Sigmoid colon (tissue), 7 donors: ENCODE measurements around the gene MAGI2. TPM values are rescaled to one million over a fixed set of nuclear protein-coding genes. Genes with fewer than 3 reads are reported as not detected.

Experiments
- DNase-seq: peaks from one replicate; pipeline ENCODE4 v3.0.0-alpha.2; 2019
- H3K27ac ChIP-seq, 4 donors: fragments of 200-600 bp; sonication (generic); one replicate each; pipeline ENCODE4 v1.5.1; 2016 to 2019; ENCODE audit warnings: mild to moderate bottlenecking in 1 of 4
- H3K27me3 ChIP-seq, 3 donors: fragments of 200-600 bp; sonication (generic); one replicate each; pipeline ENCODE4 v1.5.1; 2019; ENCODE audit warnings: mild to moderate bottlenecking in 1 of 3
- H3K36me3 ChIP-seq, 4 donors: fragments of 200-600 bp; sonication (generic); one replicate each; pipeline ENCODE4 v1.5.1; 2016 to 2019
- H3K4me1 ChIP-seq, 4 donors: fragments of 200-600 bp; sonication (generic); one replicate each; pipeline ENCODE4 v1.5.1; 2017 to 2019
- H3K4me3 ChIP-seq, 4 donors: fragments of 200-600 bp; sonication (generic); one replicate each; pipeline ENCODE4 v1.5.1; 2017 to 2019; ENCODE audit warnings: mild to moderate bottlenecking in 2 of 4, moderate library complexity in 1 of 4
- H3K9me3 ChIP-seq, 4 donors: fragments of 200-600 bp in 3 of 4; sonication (generic) in 3 of 4; one replicate each; pipeline versions ENCODE4 v1.5.1 to v1.6.1; 2013 to 2019
- CTCF ChIP-seq, 4 experiments: fragments of 450-650 bp in 3 of 4; fragments of 200-600 bp in 1 of 4; IDR thresholded peaks; one replicate each; pipeline ENCODE4 v1.5.1; 2016 to 2019; ENCODE audit warnings: antibody characterized with exemption in 4 of 4, mild to moderate bottlenecking in 3 of 4, moderate library complexity in 2 of 4
- EP300 ChIP-seq, 4 donors: sonication (generic); formaldehyde crosslinking; IDR thresholded peaks; one replicate each; pipeline ENCODE4 v1.6.1; 2017; ENCODE audit warnings: antibody characterized with exemption in 4 of 4
- POLR2A ChIP-seq, 2 donors: fragments of 450-650 bp; IDR thresholded peaks; one replicate each; pipeline ENCODE4 v1.6.1; 2016; ENCODE audit warnings: antibody characterized with exemption in 2 of 2, mild to moderate bottlenecking in 2 of 2, moderate library complexity in 2 of 2
- POLR2AphosphoS5 ChIP-seq, 4 donors: sonication (generic); formaldehyde crosslinking; IDR thresholded peaks; one replicate each; pipeline ENCODE4 v1.6.1; 2017; ENCODE audit warnings: antibody characterized with exemption in 4 of 4
- WGBS, 2 donors: extraction: QIAGEN DNeasy Blood & Tissue Kit; methylation state at CpG; one replicate each; pipeline ENCODE4 v1.1.7; 2013; 5-methylcytosine and 5-hydroxymethylcytosine counted together
- intact Hi-C: fragments of 100-400 bp; cut with DNase I; formaldehyde crosslinking; loops from one replicate; pipeline ENCODE4 v1.15.1; 2023
- polyA plus RNA-seq, 3 donors: library from polyadenylated mRNA; stranded (reverse); fragments of 200-250 nt; gene quantifications; one replicate each; pipeline ENCODE4 v1.2.3, GENCODE V29; 2013
- total RNA-seq, 4 donors: library from RNA; depleted of rRNA; stranded (reverse); fragments of >200 nt; gene quantifications; one replicate each; pipeline ENCODE4 v1.1.0, GENCODE V29; 2016
- donor health status: healthy with polysubstance abuse.
- donor health status: Bipolar disorder and iron deficiency.
- donor health status: healthy.

The MAGI2 gene
- total and polyA plus RNA-seq, 7 donors: 0.69 to 26.9 (median 14.7) TPM

GRCh38 chr7:78794101-78794500, 659.4 kb downstream of the MAGI2 start:
- peaks cover 0 to 16% (median 8%) of the 10 kb centered on the region in 4 donors for H3K4me1 ChIP-seq
- no peak overlapping the region for H3K4me3 ChIP-seq
- peaks cover 0 to 8% (median 2%) of the 10 kb centered on the region in 4 donors for H3K9me3 ChIP-seq
- 43 to 45% methylated on average over 2 of the region's 2 CpGs for WGBS, 2 donors
- DNase-seq: no peak
- TF ChIP-seq CTCF (IDR thresholded peaks at IDR 0.05): no peak
- TF ChIP-seq POLR2A (IDR thresholded peaks at IDR 0.05): no peak
- no peak for TF ChIP-seq EP300 (IDR thresholded peaks at IDR 0.05)
- TF ChIP-seq POLR2AphosphoS5 (IDR thresholded peaks at IDR 0.05): no peak
- H3K27me3 ChIP-seq: no peaks in the 10 kb centered on the region
- H3K27ac ChIP-seq: no peak overlapping the region
- intact Hi-C loops: no loop called here
- no peaks in the 10 kb centered on the region for H3K36me3 ChIP-seq

- H3K36me3 ChIP-seq: no peaks in the 10 kb centered on the region
- no peak for TF ChIP-seq EP300 (IDR thresholded peaks at IDR 0.05)
- intact Hi-C loops: no loop called here
- 60 to 68% methylated on average over 3 of the region's 3 CpGs for WGBS, 2 donors
- peaks cover 0 to 16% (median 8%) of the 10 kb centered on the region in 4 donors for H3K4me1 ChIP-seq
- DNase-seq: no peak
- H3K27me3 ChIP-seq: no peaks in the 10 kb centered on the region
- H3K27ac ChIP-seq: no peak overlapping the region
- peaks cover 0 to 8% (median 2%) of the 10 kb centered on the region in 4 donors for H3K9me3 ChIP-seq
- no peak overlapping the region for H3K4me3 ChIP-seq
Observed at GRCh38 chr7:78792624-78793023, 660.8 kb downstream of the MAGI2 start.

- 45 to 60% methylated on average over 6 of the region's 6 CpGs for WGBS, 2 donors
- H3K4me3 ChIP-seq: no peak overlapping the region
- peaks cover 0 to 8% (median 2%) of the 10 kb centered on the region in 4 donors for H3K9me3 ChIP-seq
- intact Hi-C loops: no loop called here
- no peak for DNase-seq
- no peaks in the 10 kb centered on the region for H3K36me3 ChIP-seq
- no peaks in the 10 kb centered on the region for H3K27me3 ChIP-seq
- H3K4me1 ChIP-seq: peaks cover 0 to 16% (median 8%) of the 10 kb centered on the region in 4 donors
- H3K27ac ChIP-seq: no peak overlapping the region
- no peak for TF ChIP-seq CTCF (IDR thresholded peaks at IDR 0.05)
- no peak for TF ChIP-seq EP300 (IDR thresholded peaks at IDR 0.05)
- TF ChIP-seq POLR2AphosphoS5 (IDR thresholded peaks at IDR 0.05): no peak
- TF ChIP-seq POLR2A (IDR thresholded peaks at IDR 0.05): no peak
Observed at GRCh38 chr7:78792006-78792405, 661.5 kb downstream of the MAGI2 start.

GRCh38 chr7:78788464-78788863, 665.0 kb downstream of the MAGI2 start:
- H3K27ac ChIP-seq: no peak overlapping the region
- DNase-seq: no peak
- no peaks in the 10 kb centered on the region for H3K36me3 ChIP-seq
- H3K4me1 ChIP-seq: peaks cover 0 to 12% (median 8%) of the 10 kb centered on the region in 4 donors
- no peak for TF ChIP-seq CTCF (IDR thresholded peaks at IDR 0.05)
- TF ChIP-seq EP300 (IDR thresholded peaks at IDR 0.05): no peak
- no peak for TF ChIP-seq POLR2A (IDR thresholded peaks at IDR 0.05)
- no peak for TF ChIP-seq POLR2AphosphoS5 (IDR thresholded peaks at IDR 0.05)
- no peak overlapping the region for H3K4me3 ChIP-seq
- WGBS, 2 donors: 59 to 90% methylated on average over 2 of the region's 2 CpGs
- H3K27me3 ChIP-seq: no peaks in the 10 kb centered on the region
- no peaks in the 10 kb centered on the region for H3K9me3 ChIP-seq
- intact Hi-C loops: no loop called here

GRCh38 chr7:78787854-78788253, 665.6 kb downstream of the MAGI2 start:
- no peak overlapping the region for H3K4me3 ChIP-seq
- H3K27me3 ChIP-seq: no peaks in the 10 kb centered on the region
- no peak for DNase-seq
- peaks cover 0 to 11% (median 7%) of the 10 kb centered on the region in 4 donors for H3K4me1 ChIP-seq
- H3K9me3 ChIP-seq: no peaks in the 10 kb centered on the region
- TF ChIP-seq POLR2A (IDR thresholded peaks at IDR 0.05) (no peak), CTCF (IDR thresholded peaks at IDR 0.05) (no peak), POLR2AphosphoS5 (IDR thresholded peaks at IDR 0.05) (no peak), EP300 (IDR thresholded peaks at IDR 0.05) (no peak)
- no peak overlapping the region for H3K27ac ChIP-seq
- H3K36me3 ChIP-seq: no peaks in the 10 kb centered on the region
- whole genome bisulfite sequencing, 2 donors: 85 to 86% methylated on average over 1 of the region's 1 CpG
- intact Hi-C loops: no loop called here
